Measurements from ENCODE around the gene MGA.
A peak's percentile ranks its signal among the peaks of the same experiment; 100 is the strongest.
"Not testable (repeated sequence)": the region's sequence is repeated elsewhere in the genome, so short reads cannot be mapped to it uniquely, and the experiment has no call there.

The MGA gene

DNA sequence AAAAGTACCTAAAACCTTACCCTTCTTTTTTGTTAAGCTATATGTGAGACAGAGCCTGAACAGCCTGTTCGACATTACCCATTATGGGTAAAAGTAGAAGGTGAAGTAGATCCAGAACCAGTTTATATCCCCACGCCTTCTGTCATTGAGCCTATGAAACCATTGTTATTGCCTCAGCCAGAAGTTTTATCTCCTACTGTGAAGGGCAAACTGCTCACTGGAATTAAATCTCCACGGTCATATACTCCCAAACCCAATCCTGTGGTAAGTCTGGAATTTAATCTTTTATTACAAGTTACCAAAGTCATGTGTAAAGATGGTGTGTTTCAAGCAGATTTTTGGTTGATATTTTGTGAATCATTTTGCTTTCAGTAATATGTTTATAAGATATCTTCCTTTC lies 66.9 kb downstream of the MGA start:
- DNase-seq, result no peak

DNA sequence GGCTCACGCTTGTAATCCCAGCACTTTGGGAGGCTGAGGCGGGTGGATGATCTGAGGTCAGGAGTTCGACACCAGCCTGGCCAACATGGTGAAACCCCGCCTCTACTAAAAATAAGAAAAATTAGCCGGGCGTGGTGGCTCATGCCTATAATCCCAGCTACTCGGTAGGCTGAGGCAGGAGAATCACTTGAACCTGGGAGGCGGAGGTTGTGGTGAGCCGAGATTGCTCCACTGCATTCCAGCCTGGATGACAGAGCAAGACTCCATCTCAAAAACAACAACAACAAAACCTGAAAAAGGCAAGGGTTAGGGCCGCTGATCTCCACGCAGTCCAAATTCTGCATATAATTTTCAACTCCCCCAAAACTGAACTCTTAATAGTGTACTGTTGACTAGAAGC lies 67.9 kb downstream of the MGA start:
- not testable (repeated sequence) for DNase-seq

DNA sequence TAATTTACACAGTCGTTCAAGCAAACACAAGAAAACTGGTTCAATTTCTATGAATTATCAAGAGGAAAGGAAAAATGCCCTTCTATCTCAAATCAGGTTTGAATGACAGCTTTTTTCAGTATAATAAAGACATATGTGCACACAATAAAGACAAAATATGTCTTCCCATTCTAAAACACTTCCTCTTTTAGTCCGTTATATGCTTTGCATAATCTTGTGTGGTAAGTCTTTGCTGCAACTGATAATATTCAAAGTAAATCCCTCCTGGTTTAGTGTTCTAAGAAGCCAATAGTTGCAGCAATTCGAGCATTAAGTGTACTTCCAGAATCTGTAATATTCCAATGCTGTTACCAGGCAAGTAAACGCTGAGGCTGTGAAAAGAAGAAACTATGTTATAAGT lies 70.3 kb downstream of the MGA start:
- no peak for DNase-seq

DNA sequence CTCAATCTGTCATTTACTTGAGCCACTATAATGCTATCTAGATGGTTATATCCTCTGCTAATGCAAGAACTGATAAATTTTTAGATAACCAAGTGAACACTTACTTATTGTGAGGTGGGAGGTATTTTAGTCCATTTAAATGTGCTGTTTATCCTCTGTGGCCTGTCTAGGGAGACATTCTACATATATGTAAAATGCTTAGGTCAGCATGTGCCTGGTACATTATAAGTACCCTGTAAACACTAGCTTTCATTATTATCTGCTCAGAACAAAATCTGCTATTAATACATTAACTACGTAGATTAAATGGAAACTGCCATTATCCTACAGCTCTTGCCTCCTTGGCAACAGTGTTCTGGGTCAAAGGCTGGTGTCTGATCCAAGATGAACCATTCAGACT lies 72.3 kb downstream of the MGA start:
- no peak for DNase-seq

DNA sequence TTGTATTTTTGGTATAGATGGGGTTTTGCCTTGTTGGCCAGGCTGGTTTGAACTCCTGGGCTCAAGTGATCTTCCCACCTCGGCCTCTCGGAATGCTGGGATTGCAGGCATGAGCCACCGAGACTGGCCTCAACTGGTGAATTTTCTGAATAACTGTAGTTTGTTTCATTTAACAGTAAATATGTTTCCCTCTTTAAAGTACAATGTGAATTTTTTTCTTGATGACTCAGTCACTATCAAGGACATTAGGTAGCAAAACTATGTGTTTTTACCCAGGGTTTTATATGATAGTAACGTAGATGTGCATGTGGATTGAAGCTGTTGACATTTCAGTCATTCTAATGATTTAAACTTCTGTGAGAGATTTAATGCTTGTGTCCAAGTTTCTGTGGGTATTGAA lies 73.9 kb downstream of the MGA start:
- no peak for DNase-seq

DNA sequence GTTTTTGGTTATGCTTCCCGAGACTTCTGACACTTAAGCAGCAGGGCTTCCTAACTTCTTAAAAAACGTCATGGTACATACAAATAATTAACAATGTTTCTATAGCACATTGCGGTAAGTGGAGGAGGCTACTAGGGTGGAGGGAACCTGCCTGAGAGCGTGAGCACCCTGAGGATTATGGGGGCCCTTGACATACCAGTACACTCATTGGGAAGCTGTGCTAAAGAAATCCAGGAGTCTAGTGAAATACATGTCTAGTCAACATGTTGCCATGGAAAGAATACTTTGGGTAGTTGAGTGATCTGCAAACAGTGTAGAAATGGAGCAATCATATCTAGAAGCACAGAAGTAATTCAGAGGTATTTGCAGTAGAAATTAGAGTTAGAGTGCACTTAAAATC lies 74.8 kb downstream of the MGA start:
- no peak for DNase-seq

DNA sequence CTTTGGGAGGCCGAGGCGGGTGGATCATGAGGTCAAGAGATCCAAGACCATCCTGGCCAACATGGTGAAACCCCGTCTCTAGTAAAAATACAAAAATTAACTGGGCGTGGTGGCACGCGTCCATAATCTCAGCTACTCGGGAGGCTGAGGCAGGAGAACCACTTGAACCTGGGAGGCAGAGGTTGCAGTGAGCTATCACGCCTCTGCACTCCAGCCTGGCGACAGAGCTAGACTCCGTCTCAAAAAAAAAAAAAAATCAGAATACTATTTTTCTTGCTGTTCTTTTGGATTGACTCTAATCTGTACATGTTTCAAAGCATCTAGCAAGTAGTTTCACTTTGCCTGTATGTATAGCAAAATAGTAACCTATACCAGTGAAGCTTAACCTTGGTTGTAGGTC lies 75.3 kb downstream of the MGA start:
- DNase-seq, result not testable (repeated sequence)

DNA sequence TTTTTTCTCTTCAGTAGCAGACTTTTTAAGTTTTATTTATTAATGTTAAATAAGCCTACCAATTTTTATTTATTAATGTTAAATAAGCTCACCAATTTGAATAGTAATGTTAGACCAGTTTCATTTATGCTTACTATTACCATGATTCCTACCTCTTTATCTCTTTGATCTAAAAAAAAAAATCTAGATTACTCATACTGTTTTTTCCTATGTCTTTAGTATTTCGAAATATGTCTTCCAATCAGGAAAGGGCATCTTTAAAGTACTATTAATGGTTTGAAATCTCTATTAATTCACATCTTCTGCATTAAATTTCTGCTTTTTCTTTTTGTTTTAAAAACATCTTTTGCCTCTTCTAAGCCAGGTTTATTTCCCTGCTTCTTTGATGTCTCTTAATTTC lies 86.6 kb downstream of the MGA start:
- no peak for DNase-seq

DNA sequence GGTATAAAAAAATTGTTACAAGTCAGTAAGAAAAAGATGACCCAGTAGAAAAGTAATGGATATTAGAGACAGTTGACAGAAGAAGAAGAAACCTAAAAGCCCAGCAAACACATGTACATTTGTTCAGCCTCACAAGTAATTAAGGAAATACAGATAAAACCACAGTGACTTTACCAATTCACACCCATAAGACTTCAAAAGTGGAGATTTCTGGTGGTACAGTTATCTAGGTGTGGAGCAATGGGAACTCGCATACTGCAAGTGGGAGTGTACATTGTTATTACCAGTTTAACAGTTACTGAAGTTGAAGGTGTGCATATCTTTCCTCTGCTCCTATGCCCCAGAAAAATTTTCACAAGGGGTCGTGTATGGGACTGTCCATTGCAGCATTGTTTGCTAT lies 96.0 kb downstream of the MGA start:
- DNase-seq, result no peak

DNA sequence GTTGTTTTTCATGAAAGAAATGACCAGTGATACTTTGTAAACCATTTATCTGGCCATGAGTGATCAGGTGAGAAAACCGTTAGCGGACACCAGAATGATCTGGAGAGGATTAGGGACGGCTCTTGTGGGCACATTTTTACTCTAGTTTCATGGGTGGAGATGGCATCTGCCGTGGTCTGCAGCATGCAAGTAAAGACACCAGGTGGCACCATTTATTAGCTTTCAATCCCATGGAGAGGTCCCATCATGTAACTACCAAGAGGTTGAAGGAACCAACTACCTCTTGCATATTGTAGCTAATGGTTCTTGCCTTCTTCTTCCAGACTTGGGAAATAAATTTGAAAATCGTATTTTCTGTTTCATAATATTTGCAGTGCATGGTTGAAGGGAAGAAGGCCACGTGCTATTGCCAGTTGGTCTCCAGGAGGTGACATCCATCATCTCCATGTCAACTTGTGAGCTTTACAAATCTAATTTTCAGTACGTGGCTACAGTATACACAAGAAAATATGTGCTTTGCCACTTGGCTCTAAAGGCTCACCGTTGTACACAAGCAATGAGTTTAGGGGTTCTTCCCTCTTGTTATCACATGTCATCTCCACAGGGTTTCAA lies 112.6 kb downstream of the MGA start:
- peak; percentile 82 for DNase-seq

DNA sequence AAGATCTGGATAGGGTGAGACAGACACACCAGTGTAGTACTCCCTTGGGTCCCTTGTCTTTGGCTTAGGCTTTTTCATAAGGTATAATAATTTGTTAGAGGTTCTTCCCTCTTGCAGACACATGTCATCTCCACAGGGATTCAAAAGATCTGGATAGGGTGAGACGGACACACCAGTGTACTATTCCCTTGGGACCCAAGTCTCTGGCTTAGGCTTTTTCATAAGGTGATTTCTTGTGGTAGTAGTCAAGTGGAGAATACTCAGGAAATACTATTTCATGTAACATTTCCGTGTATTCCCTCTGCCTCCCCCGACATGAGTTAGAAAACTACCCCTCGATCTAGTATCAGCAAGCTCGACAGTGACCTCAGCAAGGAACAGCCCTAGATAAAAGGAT lies 113.1 kb downstream of the MGA start:
- no peak for DNase-seq

DNA sequence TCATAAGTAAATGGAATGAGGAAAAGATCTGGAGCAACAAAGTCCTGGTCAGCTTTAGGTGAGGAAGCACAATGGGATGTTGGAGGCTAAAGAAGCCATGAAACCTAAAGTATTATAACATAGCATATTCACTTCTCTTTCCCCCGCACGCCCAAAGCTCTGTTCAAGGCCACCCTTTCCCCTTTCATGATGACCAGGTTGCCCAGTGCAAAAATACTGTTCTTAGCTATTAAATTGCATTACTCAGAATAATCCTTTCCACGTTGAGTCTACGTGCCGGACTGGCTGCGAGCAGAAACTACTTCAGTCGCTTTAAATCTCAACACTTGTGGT lies 113.5 kb downstream of the MGA start:
- no peak for DNase-seq

DNA sequence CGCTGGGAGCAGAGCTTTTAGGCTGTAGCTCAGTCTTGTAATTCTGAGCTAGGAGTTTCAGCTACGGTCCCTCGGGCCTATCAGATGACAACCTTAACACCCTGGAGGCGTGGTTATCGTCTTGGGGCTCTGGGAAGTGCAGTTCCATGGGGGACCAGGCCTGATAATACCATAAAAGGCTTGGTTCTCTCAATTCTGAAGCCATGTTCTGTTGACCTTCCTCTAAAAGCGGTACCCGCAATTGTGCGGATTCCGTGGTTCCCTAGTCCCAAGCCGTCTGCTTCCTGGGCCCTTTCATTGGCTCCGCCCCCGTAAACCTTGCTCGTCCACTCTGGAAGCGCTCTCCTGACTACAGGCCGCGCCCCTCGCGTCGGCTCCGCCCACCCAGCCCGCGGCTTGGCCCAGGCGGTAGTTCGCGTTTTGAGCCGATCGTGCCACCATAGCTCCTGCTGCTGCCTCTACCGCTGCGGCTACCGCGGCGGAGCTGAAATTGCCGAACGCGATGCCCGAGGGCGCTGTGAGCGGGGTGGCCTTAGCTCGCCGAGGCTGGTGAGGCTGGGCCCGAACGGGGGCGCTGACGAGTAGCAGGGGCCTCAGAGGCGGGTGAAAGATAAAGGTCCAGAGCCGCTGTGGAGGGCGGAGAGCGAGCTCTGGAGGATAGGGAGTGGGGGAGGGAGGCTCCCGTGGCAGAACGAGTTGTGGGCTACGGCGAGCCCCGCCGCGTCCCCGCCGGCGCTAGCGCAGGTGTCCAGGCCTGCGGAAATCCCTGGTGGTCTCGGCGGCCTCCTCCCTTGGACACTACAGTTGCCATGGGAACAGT lies 114.1 kb downstream of the MGA start, which contains the start of gene MAPKBP1:
Gene MAPKBP1, plus strand, starts transcription at position 423 of the 820 bp plus-strand sequence. CDS start 792 bp downstream, outside the sequence.
- DNase-seq, result peak; percentile 98

DNA sequence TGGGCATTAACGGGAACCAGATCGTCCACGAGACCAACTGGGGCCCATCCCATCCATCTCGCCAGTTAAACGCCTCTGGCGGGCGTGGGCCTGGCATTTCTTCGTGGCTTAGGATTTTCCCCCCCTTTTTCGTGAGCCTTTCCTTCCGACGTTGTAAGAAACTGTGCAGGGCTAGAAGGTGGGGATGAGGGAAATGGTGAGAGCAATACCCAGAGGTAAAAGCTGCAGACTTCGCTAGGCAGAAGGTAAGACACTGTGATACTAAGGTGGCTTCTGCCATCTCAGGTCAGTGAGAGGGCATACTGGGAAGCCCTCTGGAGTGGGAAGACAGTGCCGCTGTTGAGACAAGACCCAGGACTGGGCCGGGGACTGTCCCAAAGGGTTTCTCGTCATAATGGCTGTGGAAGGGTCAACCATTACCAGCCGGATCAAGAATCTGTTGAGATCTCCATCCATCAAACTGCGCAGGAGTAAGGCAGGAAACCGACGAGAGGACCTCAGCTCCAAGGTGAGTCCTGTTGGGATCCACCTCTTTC lies 114.7 kb downstream of the MGA start:
- DNase-seq, result no peak

DNA sequence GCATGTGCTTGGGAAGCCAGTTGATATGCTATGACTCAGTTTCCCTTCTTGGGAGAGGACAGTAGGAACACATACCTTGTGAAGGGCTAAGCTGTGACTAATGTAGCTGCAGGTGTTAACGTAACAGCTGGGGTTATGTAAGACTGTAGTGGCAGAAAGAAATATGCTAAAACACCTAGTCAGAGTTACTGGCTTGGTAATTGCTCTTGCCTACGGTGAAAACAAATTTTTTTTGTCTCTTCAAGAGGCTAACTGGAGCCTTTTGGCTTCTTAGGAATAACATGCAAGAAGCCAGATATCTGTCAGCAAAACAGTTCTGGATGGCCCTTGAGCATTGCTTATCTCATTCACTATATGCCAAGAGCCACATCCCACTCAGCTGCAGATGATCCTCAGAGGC lies 115.4 kb downstream of the MGA start:
- no peak for DNase-seq

DNA sequence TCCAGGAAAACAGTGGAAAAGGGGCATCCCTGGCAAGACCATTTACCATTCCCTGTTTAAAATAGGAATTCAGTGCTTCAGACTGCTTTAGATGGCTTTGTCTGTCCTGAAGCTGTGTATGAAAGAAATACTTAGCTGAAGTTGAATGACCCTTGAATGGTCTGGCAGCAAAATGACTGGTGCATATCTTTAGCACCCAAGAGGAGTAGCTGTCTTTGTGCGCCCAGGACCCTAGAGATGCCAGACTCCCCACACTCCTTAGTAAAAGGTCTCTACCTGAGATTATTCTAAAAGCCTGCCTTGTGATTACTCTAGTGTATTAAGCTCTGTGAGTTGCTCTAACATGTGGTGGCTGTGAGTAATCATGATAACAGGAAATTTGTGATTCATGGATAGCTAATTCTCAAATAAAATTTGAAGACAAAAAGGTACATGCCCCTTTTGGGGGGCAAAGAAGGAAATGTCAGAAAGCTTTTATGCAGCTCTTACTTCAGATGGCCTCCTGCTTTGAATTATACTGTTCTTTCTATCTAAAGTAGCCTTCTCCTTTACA lies 117.3 kb downstream of the MGA start:
- no peak for DNase-seq

DNA sequence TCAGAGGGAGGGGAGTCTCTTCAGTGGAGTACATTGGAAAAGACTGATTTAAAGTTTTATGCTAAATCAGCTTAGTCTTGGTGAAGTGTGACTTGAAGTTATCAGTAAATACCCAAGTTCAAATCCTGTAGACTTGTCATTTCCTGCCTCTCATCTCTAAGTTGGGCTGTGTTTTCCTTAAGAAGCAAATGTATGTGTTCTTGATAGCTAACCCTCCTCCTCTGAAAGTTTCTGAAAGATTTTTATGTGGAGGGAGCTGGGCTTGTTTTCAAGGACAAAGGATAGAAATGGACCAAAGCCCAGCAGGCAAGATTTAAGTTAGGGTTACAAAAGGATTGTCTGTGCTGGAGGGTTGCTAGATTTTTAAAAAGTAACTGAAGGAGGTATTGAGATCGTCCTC lies 118.3 kb downstream of the MGA start:
- DNase-seq, result no peak

DNA sequence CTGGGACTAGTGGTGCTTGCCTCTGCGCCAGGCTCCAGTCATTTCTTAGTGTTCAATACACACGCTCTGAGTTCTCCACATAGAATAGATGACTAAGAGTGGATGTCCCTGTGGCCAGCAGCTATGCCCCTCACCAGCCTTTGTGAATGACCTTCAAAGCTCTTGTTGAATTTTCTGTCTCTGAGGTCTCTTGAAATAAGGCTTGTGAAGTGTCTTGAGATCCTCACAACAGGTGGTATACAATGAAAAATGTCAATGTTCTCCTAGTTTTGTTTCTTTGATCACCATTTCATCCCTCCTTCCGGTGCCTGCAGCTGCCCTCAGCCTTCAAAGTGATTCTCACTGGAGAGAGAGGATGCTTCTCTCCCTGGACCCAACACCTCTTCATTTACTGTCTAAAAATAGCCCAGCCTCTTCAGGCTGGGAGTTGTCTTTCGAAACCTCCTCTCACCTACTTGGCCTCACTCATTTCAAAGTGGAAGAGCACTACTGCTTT lies 119.5 kb downstream of the MGA start:
- no peak for DNase-seq

DNA sequence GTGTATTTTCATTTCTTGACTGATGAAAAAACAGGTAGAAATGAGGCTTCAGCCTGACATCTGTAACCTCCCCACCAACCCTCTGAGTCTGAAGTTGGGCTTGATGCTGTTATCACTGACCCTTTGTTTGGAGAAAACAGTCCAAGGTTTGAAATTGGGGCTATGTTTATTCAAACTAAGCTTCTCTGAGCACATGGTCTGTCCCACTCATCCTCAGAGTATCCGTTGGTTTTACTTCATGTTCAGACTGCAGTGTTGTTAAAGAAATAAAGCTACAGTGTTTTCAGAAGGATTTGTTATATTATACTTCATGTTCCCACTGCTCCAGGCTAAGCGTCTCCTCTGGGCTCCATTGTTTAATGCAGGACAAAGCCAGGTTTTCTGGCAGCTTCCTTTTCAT lies 120.1 kb downstream of the MGA start:
- DNase-seq, result no peak

DNA sequence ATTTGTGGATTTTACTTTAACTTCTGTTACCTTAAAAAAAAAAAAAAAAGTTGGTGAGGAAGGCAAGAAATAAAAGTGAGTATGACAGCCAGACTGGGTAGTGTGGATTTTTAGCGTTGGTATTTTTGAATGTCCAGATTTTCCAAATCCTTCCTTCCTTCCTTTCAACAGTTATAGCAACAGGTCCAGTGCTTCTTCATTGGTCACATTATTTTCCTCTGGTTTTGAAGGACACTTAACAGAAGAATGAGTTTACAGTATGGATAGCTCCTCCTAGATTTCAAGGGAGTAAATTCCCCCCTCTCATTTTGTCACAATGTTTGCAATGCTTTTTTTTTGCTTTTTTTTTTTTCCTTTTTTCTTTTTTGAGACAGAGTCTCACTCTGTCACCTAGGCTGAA lies 120.5 kb downstream of the MGA start:
- DNase-seq, result no peak

DNA sequence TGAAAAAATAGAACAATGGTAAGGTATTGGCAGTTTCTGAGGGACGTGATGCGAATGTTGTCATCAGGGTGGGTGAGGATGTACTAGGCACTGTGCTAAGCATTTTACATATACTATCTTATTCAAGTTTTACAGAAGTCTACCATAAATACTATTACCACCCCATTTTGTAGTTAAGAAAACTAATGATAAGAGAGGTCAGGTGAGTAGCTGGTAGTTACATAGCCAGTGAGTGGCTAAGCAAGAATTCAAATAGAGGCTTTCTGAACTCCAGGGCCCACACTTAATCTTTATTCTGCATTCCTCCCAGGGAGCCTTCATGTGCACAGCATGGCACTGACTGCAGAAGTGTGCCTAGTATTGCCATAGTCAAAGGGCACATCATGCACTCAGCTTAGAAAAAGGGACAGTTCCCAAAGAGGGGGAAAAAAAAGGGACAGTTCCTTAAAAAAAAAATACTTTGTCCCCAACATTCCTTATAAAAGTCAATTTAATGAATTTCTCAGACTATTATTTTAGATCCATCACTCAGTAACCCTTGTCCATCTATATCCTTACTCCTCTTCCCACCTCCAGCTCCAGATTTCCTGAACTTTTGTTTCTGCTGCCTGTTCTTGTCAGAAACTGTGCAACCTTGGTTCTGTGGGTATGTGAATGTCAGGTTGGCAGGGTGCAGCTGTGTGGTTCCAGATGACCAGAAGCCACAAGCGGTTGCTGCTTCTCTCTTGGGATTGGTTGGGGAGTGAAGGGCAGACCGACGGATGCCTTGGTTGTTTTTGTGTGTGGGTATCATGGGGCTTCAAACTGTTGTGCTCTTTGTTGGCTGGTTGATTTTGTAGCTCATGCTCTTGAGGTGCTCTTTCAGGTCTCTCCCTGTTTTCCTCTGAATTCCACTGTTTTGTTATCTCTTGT lies 122.4 kb downstream of the MGA start:
- no peak for DNase-seq

DNA sequence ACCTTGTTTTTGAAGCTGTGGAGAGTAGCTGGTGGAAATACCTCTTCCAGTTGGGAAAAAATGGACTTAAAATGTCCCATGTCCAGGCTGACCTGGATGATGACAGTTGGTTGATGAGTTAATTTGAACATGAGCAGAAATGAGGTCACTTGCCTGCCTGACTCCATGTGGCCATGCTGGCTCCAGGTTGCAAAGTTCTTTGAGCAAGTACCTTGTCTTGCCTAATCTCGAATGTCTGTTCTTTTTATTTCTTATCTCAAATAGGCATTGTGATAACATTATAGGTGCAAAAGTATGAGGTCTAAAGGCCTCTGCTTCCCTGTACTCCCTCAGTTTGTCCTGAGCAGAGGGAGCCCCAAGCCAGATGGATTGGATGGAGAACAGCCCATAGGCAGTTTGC lies 123.1 kb downstream of the MGA start:
- no peak for DNase-seq

DNA sequence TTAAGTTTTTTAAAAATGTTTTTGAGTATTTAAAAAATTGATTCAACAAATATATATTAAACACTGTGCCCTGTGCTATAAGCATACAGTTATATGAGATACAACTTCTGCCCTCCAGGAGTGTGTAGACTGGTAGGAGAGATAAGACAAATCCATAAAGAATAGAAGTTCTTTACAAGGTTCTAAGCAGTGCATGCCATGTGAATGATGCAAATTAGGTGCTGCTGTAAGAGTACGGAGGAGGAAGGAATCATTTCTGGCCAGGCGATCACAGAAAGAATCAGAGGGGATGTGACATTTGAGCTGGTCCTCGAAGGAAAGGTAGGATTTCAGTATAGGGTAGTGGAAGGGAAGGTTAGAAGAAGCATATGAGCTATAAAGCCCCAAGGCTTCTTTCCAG lies 128.1 kb downstream of the MGA start:
- no peak for DNase-seq

All from CD4-positive, alpha-beta T cell treated with Interleukin-21 for 1 hour (primary cell).